ENCODE data around the gene SH2D3C.

SH2D3C gene

GRCh38 chr9:127694890-127695720, 83.4 kb downstream of the SH2D3C start:
- DNase-seq, result no peak

DNA sequence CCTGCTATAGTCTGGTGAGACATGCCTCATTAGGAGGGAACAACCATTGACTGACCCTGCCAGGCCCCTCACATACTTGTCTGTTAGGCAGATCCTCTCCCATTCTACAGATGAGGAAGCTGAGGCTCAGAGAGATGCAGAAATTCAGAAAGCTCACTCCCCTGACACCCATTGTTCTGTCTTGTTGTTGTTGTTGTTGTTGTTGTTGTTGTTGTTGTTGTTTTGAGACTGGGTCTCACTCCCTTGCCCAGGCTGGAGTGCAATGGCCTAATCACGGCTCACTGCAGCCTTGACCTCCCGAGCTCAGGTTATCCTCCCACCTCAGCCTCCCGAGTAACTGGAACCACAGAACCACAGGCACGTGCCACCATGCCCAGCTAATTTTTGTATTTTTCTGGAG, 84.8 kb downstream of the SH2D3C start:
- no peak for DNase-seq

DNA sequence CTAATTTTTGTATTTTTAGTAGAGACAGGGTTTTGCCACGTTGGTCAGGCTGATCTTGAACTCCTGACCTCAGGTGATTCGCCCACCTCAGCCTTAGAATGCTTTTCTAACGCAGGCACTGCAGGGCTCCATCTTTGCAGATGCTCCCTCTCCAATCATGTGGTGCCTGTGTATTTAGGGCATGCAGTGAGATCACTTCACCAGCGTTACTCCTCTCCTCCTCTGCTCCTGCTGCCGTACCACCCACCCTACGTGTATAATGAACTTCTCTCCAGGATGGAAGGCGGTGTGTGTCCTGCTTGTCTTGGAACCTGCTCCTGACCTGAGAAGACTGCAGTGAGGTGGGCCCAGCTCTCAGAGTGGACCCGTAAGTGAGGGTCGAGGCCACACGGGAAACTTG, 85.3 kb downstream of the SH2D3C start:
- DNase-seq, result no peak

GRCh38 chr9:127692071-127692470, 86.4 kb downstream of the SH2D3C start:
- no peak for DNase-seq

DNA sequence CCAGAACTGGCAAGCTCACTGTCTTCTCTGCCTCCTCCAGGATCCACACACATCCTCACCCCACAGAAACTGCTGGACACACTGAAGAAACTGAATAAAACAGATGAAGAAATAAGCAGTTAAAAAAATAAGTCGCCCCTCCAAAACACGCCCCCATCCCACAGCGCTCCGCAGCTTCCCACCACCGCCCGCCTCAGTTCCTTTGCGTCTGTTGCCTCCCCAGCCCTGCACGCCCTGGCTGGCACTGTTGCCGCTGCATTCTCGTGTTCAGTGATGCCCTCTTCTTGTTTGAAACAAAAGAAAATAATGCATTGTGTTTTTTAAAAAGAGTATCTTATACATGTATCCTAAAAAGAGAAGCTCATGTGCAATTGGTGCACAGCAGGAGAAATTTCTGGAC, 87.7 kb downstream of the SH2D3C start:
- no peak for DNase-seq

GRCh38 chr9:127689329-127690000, 89.0 kb downstream of the SH2D3C start:
- DNase-seq, result no peak

All from NCI-H82 (cell line).